HEK293 (cell line): Measurements from ENCODE around the gene CST1.
"Not testable (repeated sequence)": the region's sequence is repeated elsewhere in the genome, so short reads cannot be mapped to it uniquely, and the experiment has no call there.

Source experiments
- CTCF ChIA-PET: fragments of 350-600 bp; formaldehyde crosslinking; extraction: SDS; loops from one replicate; lab custom pipeline; 2021; ENCODE audit warnings: antibody characterized with exemption; lab: Yijun Ruan, JAX
- POLR2A ChIA-PET: fragments of 300-600 bp; formaldehyde crosslinking; extraction: SDS; loops from one replicate; lab custom pipeline; 2020; ENCODE audit warnings: antibody characterized with exemption, inconsistent platforms; lab: Yijun Ruan, JAX
- H3K27ac ChIP-seq: fragments of 200-500 bp; sonication (Bioruptor generic); 2 replicates; pipeline ENCODE4 v1.5.1; 2014; ENCODE audit warnings: low read depth, low read length, control low read depth, inconsistent platforms; ENCODE audit errors: extremely low read depth
- H3K36me3 ChIP-seq, 2 experiments: fragments of 200-500 bp in 1 of 2; sonication (Bioruptor generic) in 1 of 2; 1 replicate in 1 of 2; 2 replicates in 1 of 2; pipeline ENCODE4 v1.5.1; 2014 to 2017; ENCODE audit warnings: inconsistent platforms in 2 of 2, low read length in 2 of 2; ENCODE audit not compliant: control insufficient read depth in 2 of 2, insufficient read depth in 1 of 2
- H3K4me1 ChIP-seq: fragments of 200-500 bp; sonication (Bioruptor generic); 2 replicates; pipeline ENCODE4 v1.5.1; 2014; ENCODE audit warnings: mild to moderate bottlenecking, low read length, inconsistent platforms; ENCODE audit not compliant: control insufficient read depth, insufficient read depth
- H3K4me3 ChIP-seq: 2 replicates; pipeline ENCODE4 v1.5.1; 2011; ENCODE audit warnings: low read depth, mild to moderate bottlenecking, control low read depth, low read length, moderate library complexity
- H3K9me3 ChIP-seq: fragments of 200-500 bp; sonication (Bioruptor generic); 2 replicates; pipeline ENCODE4 v1.5.1; 2014; ENCODE audit warnings: low read depth, low read length, inconsistent platforms; ENCODE audit not compliant: control insufficient read depth, insufficient read depth
- BCL11A ChIP-seq: fragments of 450-650 bp; formaldehyde crosslinking; IDR thresholded peaks from 2 replicates; pipeline ENCODE4 v1.5.1; 2016; ENCODE audit warnings: low read depth, missing biosample characterization, missing genetic modification characterization
- OSR2 ChIP-seq: fragments of 450-650 bp; formaldehyde crosslinking; IDR thresholded peaks from 2 replicates; pipeline ENCODE4 v1.5.1; 2016; ENCODE audit warnings: missing biosample characterization, missing genetic modification characterization
- OVOL3 ChIP-seq: fragments of 450-650 bp; formaldehyde crosslinking; IDR thresholded peaks from 2 replicates; pipeline ENCODE4 v1.5.1; 2016; ENCODE audit warnings: missing biosample characterization, missing genetic modification characterization
- YY1 ChIP-seq: fragments of 450-650 bp; formaldehyde crosslinking; IDR thresholded peaks from 2 replicates; pipeline ENCODE4 v1.5.1; 2018; ENCODE audit warnings: missing biosample characterization, missing genetic modification characterization
- ZBTB10 ChIP-seq: fragments of 450-650 bp; formaldehyde crosslinking; IDR thresholded peaks from 2 replicates; pipeline ENCODE4 v1.5.1; 2016; ENCODE audit warnings: missing biosample characterization, missing genetic modification characterization
- ZBTB20 ChIP-seq: fragments of 450-650 bp; formaldehyde crosslinking; IDR thresholded peaks from 2 replicates; pipeline ENCODE4 v1.5.1; 2016; ENCODE audit warnings: missing biosample characterization, missing genetic modification characterization
- ZNF112 ChIP-seq: fragments of 450-650 bp; formaldehyde crosslinking; IDR thresholded peaks from 2 replicates; pipeline ENCODE4 v1.5.0; 2017; ENCODE audit warnings: missing biosample characterization, missing genetic modification characterization
- ZNF132 ChIP-seq: fragments of 450-650 bp; formaldehyde crosslinking; IDR thresholded peaks from 2 replicates; pipeline ENCODE4 v1.5.1; 2017; ENCODE audit warnings: missing biosample characterization, missing genetic modification characterization, borderline replicate concordance
- ZNF24 ChIP-seq: fragments of 450-650 bp; formaldehyde crosslinking; IDR thresholded peaks from 2 replicates; pipeline ENCODE4 v1.5.1; 2016; ENCODE audit warnings: missing biosample characterization, missing genetic modification characterization
- ZNF354C ChIP-seq: fragments of 450-650 bp; formaldehyde crosslinking; IDR thresholded peaks from 2 replicates; pipeline ENCODE4 v1.5.1; 2016; ENCODE audit warnings: missing biosample characterization, missing genetic modification characterization, low read depth, borderline replicate concordance
- ZNF366 ChIP-seq: fragments of 450-650 bp; formaldehyde crosslinking; conservative IDR thresholded peaks from 2 replicates; pipeline ENCODE4 v1.5.1; 2016; ENCODE audit warnings: missing biosample characterization, missing genetic modification characterization
- ZNF510 ChIP-seq: fragments of 450-650 bp; formaldehyde crosslinking; IDR thresholded peaks from 2 replicates; pipeline ENCODE4 v1.5.1; 2018; ENCODE audit warnings: mild to moderate bottlenecking, missing genetic modification characterization, missing biosample characterization; ENCODE audit not compliant: insufficient replicate concordance
- ZNF521 ChIP-seq: fragments of 450-650 bp; formaldehyde crosslinking; IDR thresholded peaks from 2 replicates; pipeline ENCODE4 v1.5.1; 2017; ENCODE audit warnings: missing biosample characterization, mild to moderate bottlenecking, missing genetic modification characterization
- ZNF610 ChIP-seq: fragments of 450-650 bp; formaldehyde crosslinking; IDR thresholded peaks from 2 replicates; pipeline ENCODE4 v1.5.1; 2016; ENCODE audit warnings: missing biosample characterization, missing genetic modification characterization, borderline replicate concordance
- ZNF624 ChIP-seq: fragments of 450-650 bp; formaldehyde crosslinking; IDR thresholded peaks from 2 replicates; pipeline ENCODE4 v1.5.1; 2017; ENCODE audit warnings: missing biosample characterization, missing genetic modification characterization
- ZNF664 ChIP-seq: fragments of 450-650 bp; formaldehyde crosslinking; IDR thresholded peaks from 2 replicates; pipeline ENCODE4 v1.5.1; 2016; ENCODE audit warnings: missing biosample characterization, missing genetic modification characterization
- ZNF692 ChIP-seq: fragments of 450-650 bp; formaldehyde crosslinking; IDR thresholded peaks from 2 replicates; pipeline ENCODE4 v1.5.1; 2016; ENCODE audit warnings: missing biosample characterization, missing genetic modification characterization
- ZNF704 ChIP-seq: fragments of 450-650 bp; formaldehyde crosslinking; IDR thresholded peaks from 2 replicates; pipeline ENCODE4 v1.5.1; 2016; ENCODE audit warnings: missing biosample characterization, missing genetic modification characterization
- ZNF768 ChIP-seq: fragments of 450-650 bp; formaldehyde crosslinking; IDR thresholded peaks from 2 replicates; pipeline ENCODE4 v1.5.1; 2018; ENCODE audit warnings: missing biosample characterization, mild to moderate bottlenecking, missing genetic modification characterization

CST1 gene

GRCh38 chr20:23772074-23772473, 21.3 kb upstream of the CST1 start:
- TF ChIP-seq OSR2 (tag by site-specific recombination) (no peak), ZNF510 (tag by site-specific recombination) (no peak), ZNF521 (tag by site-specific recombination) (no peak), ZNF354C (tag by site-specific recombination) (no peak), BCL11A (tag by site-specific recombination) (no peak), ZNF704 (tag by site-specific recombination) (no peak), ZNF24 (tag by site-specific recombination) (no peak), ZNF366 (no peak)
- Histone ChIP-seq H3K4me3 (no peak overlapping the region), H3K36me3 (no peaks in the 10 kb centered on the region), H3K27ac (no peak overlapping the region), H3K4me1 (no peaks in the 10 kb centered on the region), H3K9me3 (no peaks in the 10 kb centered on the region)
- ChIA-PET CTCF (no interaction called here), POLR2A (no interaction called here)

GRCh38 chr20:23770384-23770783, 19.6 kb upstream of the CST1 start:
- no peak overlapping the region for H3K27ac ChIP-seq
- no peaks in the 10 kb centered on the region for H3K4me1 ChIP-seq
- TF ChIP-seq ZNF521 (tag by site-specific recombination): no peak
- no peak for TF ChIP-seq ZNF132
- TF ChIP-seq ZNF624: no peak
- TF ChIP-seq OVOL3 (tag by site-specific recombination): no peak
- TF ChIP-seq ZNF610 (tag by site-specific recombination): no peak
- TF ChIP-seq ZNF692: no peak
- TF ChIP-seq ZBTB20: no peak
- no peak for TF ChIP-seq ZBTB10
- no peak for TF ChIP-seq ZNF112
- no peak for TF ChIP-seq YY1 (tag by site-specific recombination)
- TF ChIP-seq ZNF768: no peak
- no peak for TF ChIP-seq ZNF664 (tag by site-specific recombination)
- TF ChIP-seq, all 188 proteins: peak for 0
- Histone ChIP-seq H3K36me3 (no peaks in the 10 kb centered on the region), H3K4me3 (no peak overlapping the region), H3K9me3 (no peaks in the 10 kb centered on the region)
- ChIA-PET POLR2A (no interaction called here), CTCF (interaction anchor here (0.8 to 1.1 kb wide), 2 partner anchors 11 to 28 kb away, joined by 3 read pairs; no protein-coding TSS in a partner anchor)

GRCh38 chr20:23768520-23768919, 17.8 kb upstream of the CST1 start:
- POLR2A ChIA-PET, H3K9me3 ChIP-seq, H3K36me3 ChIP-seq, CTCF ChIA-PET, H3K4me1 ChIP-seq, H3K4me3 ChIP-seq, H3K27ac ChIP-seq: not testable (repeated sequence)
